Measurements from ENCODE around the gene DPP6.

GRCh38 chr7:154874409-154875113 lies 822.4 kb downstream of the DPP6 start:
- no peak for TF ChIP-seq ELF4 (IDR thresholded peaks at IDR 0.05)
- no peak for TF ChIP-seq FOXM1 (IDR thresholded peaks at IDR 0.05; ENCODE audit: borderline replicate concordance)
- no peak for TF ChIP-seq ARNT (IDR thresholded peaks at IDR 0.05)
- TF ChIP-seq SP1 (IDR thresholded peaks at IDR 0.05) = no peak
- TF ChIP-seq ZNF384 (IDR thresholded peaks at IDR 0.05) = no peak
- TF ChIP-seq CTBP1 (IDR thresholded peaks at IDR 0.05; ENCODE audit: borderline replicate concordance) = no peak
- TF ChIP-seq FOXK2 (IDR thresholded peaks at IDR 0.05) = no peak
- no peak for TF ChIP-seq BHLHE40 (IDR thresholded peaks at IDR 0.05; ENCODE audit: borderline replicate concordance)
- TF ChIP-seq TARDBP (IDR thresholded peaks at IDR 0.05) = no peak
- no peak for TF ChIP-seq NFRKB (IDR thresholded peaks at IDR 0.05)

Data from HEK293T (cell line).